Effector CD4-positive, alpha-beta T cell (primary cell): Measurements from ENCODE around the gene ERAP2.

Source experiments
- DNase-seq: peaks from one replicate; pipeline ENCODE4 v3.0.0-alpha.2; 2020

Gene ERAP2

DNA sequence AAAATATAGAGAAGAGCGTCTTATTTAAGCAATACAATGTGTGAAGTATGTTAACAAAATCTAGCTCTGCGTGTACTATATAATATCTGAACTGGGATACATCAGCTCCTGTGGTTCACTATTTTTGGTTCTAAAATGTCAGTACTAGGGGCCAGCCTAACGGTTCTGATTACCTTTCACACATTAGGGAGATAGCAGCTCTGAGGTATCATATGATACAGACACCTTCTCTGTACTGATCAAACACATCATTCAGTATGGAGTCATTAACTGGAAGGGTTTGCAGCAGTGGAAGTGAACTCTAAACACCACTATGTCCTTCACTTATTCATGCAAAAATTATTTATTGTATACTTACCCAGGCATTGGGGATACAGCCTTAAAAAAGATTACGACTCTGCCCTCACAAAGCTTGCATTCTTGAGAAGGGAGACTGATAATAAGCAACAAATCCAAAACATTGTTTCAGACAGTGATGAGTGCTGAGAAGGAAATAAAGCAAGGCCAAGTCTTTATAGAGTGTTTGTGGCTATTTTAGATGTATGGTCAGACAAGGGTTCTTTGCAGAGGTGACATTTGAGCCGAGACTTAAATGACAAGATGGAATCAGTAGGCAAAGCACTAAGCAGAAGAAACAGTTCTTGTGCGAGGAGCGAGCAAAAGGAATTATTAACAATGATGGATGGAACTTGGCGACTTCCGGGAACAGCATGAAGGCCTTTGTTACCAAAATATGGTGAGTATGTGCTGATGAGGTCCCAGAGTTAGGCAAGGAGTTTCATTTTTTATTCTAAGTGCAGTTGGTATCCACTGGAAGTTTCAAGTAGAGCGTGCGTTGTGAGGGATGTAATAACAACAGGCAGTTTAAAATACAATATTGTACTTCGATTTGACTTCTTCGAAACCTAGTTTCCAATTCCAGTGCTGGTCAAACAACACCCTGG lies 57.7 kb downstream of the ERAP2 start:
- no peak for DNase-seq

DNA sequence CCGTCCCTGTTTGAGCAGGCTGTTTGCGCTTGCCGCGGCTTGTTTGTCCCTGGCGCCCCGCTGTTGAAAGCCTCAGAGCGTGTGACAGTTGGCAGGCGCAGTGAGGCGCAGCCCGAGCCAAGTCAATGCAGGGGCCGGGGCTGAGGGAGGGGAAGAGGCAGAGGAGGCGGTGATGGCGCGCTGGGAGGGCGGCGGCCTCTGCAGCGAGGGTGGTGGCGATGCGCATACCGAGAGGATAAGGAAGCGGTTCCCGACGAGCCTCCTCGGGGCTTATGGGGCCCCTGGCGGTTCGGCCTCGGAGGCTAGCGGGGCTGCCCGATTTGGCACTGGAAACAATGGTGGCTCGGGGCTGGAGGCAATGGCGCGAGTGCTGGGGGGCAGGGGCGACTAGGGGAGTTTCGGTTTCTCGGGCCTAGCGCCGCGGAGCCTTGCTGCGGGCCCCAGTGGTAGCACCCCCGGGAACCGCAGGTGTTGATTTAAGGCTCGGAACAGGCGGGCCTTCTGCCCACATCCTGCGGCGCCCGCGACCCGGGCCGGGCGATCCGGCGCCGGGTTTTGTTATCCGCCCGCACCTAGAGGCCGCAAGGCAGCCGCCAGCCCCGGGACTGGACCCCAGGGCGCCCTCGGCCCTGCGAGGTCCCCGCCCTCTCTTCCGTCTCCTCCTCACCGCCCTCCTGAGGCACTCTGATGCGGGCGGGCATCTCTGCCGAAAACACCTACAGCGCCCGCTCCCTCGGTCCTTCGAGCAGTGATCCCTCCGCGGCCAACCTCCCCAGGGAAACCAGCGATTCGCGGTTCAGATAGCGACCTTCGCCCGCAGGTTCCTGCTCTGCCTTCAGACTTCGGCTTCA lies 58.6 kb downstream of the ERAP2 start:
- DNase-seq, result peak; percentile 85

DNA sequence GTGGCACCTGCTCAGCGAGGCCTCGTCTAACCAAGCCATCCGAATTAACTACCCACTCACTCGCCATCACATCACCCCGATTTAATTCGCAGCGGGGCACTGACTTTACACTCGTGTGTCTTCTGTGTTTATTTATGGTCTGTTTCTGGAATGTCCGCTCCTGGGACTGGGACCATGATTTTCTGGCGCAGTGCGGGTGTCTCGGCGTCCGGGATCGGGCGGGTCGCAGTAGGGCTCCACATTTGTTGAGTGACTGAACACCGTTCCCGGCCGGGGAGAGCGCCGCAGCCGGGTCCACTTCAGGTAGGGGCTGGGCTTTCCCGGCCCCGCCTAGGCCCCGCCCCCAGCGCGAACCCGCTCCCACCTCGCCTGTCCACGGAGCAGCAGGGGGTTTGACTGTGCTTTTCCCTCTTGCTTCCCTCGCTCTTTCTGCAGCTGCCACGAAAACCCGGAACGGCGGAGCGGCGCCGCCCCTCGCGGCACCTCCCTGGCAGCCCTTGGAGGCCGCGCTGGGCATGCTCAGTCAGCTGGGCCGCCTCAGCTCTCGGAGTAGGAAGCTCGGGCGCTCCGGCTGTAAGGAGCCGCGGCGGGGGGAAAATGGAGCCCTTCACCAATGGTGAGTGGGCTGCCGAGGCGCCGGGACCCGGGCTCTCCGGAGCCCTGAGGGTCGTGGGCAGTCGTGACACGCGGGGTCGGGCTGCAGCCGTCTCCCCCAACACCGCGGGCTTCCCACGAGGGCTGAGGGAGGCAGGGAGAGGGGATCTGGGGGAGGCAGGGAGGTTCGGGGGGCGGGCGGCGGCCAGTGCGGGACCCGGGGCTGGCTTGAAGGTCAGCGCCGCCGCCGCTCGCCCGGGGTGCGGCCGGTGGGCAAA lies 59.5 kb downstream of the ERAP2 start, which contains the start of gene LNPEP:
Gene LNPEP (plus strand): TSS at position 522 of the 872 bp plus-strand sequence. CDS start 76 bp downstream, at position 598.
- DNase-seq, result peak; percentile 91

DNA sequence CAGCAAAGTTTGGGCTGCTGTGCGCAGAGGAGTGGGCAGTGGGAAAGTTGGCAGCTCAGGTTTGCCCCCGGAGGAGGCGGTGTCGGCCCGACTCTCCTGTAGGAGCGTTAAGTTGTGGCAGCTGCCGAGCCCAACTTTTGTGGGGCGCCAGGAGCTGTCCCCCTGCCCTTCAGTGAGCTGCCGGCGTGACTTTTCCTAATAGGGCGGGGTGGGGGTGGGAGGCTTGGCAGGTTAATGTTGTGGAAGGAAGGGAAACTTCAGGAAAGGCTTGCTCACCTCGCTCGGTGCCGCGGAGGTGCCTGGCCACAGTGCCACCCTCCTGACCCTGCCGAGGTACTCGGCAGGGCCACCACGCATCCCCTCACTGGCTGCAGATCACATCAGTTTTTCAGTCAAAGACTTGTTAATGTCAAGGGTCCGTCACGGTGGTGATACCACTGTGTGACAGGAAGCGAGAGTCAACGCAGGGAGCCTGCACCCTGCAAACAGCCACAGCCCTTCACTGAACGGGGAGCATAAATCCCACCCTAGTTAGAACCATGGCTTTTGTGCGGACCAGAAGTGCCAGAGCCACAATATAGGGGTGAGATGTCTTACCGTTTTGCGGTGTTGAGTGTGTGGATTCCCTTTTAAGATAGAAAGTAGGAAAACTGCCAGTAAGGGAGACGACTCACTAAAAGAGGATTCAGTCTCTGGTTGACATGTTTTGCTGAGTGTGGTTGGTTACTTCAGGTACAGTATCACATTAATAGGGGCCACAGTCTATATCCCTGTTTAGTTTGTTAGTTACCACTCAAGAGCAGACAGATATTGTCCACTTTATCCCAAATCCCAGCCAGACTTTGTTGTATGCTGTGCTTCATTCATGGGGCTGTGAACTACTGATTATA lies 60.4 kb downstream of the ERAP2 start:
- DNase-seq, result peak; percentile 45

DNA sequence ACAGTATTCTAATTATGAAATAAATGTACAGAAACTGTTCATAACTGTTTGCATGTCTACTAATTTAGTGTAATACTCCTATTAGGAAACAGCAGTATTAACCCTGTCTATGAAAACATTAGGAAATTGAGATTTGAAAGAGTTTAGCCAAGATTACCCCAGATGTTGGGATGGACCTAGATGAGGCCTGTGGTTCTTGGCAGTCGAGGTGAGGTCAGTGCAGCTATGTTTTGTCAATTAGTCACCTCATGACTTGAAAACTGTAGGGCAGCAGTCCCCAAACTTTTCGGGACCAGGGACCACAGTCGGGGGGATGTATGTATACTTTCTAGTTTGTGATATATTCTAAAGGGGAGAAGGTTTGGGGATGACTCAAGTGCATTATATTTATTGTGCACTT lies 64.3 kb downstream of the ERAP2 start:
- DNase-seq, result no peak

DNA sequence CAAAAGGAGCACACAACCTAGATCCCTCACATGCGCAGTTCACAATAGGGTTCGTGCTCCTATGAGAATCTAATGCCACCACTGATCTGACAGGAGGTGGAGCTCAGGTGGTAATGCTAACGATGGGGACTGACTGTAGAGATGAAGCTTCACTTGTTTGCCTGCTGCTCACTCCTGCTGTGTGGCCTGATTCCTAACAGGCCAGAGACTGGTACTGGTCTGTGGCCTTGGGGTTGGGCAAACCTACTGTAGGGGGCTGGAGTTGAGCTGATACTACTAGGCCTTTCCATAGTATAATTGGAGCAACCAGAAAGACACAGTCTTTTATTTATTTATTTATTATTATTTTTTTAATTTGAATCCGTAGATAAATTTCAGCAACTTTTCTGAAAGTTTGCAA lies 64.8 kb downstream of the ERAP2 start:
- no peak for DNase-seq

DNA sequence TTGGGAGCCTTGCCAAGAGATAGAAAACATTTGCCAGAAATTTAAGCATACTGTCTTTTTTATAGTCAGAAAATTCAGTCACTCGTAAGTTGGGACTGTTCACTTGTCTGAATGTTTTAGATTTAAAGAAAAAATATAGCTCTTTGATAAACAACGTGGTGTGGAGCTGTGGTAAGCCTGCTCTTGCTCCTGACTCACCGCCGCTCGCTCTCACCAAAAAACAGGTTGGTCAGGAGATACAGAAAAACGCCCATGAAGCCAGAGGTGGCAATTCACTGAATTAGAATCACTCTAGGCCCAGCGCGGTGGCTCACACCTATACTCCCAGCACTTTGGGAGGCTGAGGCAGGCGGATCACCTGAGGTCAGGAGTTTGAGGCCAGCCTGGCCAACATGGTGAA lies 65.8 kb downstream of the ERAP2 start:
- DNase-seq, result no peak

DNA sequence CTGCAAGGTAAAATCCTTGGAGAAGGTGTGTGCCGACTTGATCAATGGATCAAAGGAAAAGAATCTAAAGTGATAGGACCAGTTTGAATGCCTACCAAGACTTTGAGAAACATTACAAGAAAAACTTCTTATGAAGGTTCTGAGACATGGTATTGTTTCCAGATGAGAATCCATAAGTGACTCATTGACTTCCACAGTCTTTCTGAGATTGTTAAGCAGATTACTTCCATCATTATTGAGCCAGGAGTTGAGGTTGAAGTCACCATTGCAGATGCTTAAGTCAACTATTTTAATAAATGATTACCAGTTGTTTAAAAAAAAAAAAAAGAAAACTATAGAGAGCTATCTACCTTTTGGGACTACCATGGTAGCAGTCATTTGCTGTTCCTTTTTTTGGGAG lies 66.6 kb downstream of the ERAP2 start:
- DNase-seq, result no peak

DNA sequence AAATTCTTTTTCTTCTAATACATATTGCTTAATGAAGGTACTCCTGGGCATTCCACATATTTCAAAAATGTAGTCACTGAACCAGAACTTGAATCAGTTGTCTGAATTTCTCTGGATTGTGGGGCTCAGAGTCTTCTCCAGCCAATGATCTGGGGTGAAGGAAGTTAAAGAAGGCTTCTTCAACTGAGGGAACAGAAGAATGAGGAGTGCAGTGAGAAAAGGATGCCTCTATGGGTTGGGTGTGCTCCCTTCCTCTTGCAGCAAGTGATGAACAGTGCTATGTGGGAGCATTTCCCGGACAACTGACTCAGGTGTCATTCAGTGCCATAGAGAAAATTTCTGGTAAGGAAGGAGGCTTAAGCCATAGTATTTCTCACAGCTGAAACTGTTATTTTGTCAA lies 67.5 kb downstream of the ERAP2 start:
- DNase-seq, result no peak

DNA sequence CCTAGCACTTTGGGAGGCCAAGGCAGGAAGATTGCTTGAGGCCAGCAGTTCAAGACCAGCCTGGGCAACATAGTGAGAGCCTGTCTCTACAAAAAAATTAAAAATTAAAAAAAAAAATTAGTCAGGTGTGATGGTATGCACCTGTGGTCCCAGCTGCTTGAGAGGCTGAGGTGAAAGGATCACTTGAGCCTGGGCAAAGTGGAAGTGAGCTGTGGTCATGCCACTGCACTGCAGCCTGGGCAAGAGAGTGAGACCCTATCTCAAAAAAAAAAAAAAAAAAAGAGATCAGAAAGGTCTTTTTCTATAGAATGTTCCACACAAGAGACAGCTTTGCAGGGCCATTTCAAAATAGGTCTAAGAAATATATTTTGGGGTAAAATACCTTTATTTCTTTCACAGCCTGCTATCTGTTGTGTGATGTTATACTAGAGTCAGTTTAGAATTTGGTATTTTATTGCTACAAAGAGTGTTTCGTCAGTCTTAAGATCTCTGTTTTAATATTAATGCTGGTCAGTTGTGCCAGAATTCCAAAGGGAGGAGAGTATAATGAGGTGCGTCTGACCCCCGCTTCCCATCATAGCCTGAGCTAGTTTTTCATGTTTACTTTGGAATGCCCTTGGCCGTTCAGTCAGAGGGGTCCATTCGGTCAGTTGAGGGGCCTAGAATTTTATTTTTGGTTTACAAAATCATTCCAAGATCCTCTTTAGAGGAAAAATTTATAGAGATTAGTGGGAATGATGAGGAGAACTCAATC lies 69.0 kb downstream of the ERAP2 start:
- DNase-seq, result no peak

DNA sequence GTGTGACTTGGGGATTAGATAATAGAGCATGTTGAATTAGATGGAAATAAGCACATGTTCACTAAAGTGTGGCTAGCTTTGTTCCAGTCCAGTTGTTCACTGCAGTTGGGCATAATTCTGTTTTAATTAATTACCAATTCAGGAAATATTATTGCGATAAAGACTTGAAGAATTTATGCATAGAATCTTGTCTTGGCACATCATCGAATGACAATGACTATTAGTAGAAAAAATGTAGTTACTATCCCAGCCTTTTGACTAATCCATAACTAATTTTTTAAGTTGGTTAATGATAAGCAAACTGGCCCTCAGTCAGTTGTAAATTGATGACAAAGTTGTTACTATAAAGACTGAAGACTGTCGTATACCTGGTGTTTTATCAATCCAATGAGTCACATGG lies 70.1 kb downstream of the ERAP2 start:
- no peak for DNase-seq

DNA sequence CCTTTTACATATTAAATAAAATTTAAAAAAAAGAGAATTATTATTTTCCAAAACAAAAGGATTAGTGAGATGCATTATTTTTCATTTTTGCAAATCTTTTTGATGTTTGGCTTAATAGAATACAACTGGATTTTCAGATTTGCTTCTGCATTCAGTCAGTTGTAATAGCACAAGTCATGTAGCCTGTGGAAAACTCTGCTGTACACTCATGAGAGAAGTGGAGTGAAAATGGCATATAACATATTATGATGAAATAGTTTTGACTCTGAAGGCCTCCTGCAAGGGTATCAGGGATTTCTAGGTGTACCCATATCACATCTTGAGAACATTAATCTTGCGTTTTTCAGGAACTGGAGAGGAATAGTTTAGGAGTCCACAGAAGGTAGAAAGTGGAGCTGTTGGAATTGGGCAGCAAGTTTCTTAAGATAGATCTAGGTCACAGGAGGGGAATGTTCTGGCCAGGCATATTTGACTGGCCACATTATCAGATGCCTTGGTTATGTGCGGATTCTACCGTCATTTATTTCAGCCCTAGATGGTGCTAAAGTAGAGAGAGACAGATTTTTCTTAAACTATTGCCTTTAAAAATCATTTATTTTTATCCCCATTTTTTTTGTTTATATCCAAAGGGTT lies 75.9 kb downstream of the ERAP2 start:
- no peak for DNase-seq

DNA sequence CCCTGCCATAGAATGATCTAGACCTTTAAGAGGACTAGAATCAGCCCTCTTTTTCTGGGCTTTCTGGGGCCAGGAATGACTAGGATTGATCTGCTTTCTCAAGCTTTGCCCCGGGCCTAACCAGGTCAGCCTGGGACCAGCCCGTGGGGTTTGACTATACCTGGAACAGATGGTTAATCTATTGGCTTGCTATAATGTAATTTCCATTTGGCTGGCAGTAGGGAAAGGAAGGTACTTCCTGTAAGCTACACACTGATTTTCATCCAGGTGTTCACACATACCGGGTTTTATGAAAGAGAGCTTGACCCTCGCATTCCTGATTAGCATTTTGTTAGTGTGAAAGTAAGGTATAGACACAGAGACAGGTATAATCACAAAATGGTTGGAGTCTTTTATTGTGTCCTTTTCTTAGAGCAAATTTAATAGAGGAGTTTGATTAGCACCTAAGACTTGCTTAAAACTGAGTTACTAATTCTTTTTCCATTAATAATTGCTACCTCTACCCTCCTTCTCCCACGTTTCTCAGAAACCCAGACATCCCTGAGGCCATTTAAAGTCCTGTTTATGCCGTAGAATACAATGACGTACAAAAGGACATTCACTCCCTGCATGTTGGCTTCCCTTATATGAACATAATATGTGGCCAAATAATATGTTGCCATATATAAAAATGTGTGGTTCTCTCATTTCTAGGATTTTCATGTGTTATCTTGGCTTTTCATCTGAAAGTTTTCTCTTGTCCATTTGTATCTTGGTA lies 76.9 kb downstream of the ERAP2 start:
- DNase-seq, result no peak

DNA sequence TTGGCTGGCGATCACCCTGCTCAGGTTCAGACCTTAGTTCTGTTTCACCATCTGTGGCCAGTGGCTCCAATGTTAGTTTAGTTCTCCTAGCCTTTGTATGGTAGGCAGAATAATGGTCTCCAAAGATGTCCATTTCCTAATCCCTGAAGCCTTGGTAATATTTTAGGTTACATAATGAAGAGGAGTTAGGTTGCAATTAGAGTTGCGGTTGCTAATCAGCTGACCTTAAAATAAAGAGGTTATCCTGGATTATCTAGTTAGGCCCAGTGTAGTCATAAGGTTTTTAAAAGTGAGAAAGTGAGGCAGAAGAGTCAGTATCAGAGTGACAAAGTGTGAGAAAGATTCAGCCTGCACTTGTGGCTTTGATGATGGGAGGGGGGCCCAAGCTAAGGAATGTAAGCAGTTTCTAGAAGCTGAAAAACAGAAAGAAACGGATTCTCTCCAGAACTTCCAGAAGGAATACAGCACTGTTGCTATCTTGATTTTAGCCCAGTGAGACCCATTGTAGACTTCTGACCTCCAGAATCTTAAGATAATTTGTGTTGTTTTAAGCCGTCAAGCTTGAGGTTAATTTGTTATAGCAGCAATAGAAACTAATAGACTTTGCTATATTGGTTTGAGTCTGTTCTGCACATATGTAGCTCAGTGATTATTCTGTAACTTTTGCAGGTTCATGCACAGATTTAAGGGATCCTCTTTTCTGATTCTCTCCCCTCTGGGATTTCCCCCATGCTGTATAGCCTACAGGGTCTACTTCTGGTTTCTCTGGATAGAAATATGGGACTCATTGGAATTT lies 81.2 kb downstream of the ERAP2 start:
- no peak for DNase-seq

DNA sequence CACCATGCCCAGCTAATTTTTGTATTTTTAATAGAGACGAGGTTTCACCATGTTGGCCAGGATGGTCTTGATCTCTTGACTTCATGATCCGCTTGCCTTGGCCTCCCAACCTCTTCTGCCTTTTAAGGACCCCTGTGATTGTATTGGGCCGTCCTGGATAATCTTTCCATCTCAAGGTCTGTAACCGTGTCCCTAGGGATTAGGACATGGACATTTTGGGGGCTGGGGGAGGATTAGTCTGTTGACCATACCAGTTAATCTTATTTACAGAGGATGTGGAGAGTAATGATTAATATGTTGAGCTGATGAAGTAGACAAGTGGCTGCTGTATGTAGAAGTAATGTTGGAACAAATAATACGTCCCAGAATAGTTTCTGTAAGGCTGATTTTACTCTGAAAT lies 82.7 kb downstream of the ERAP2 start:
- DNase-seq, result no peak

DNA sequence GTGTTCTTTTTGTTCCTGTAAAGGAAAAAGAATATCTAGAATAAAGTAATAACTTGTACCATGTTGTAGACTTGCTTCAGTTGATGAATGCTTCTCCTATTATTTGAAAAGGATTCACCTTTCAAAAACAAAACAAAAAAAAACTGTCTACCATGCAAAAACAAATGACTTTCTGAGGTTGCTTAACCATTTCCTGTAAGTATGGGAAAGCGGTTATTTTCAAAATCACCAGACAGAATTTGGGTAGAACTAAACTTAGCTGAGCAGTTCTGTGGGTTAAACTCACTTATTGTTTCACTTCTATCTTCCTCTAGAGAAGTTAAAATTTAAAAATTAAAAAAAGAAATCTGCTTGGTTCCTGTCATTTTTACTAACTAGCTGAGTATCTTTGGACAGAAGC lies 84.8 kb downstream of the ERAP2 start:
- no peak for DNase-seq

DNA sequence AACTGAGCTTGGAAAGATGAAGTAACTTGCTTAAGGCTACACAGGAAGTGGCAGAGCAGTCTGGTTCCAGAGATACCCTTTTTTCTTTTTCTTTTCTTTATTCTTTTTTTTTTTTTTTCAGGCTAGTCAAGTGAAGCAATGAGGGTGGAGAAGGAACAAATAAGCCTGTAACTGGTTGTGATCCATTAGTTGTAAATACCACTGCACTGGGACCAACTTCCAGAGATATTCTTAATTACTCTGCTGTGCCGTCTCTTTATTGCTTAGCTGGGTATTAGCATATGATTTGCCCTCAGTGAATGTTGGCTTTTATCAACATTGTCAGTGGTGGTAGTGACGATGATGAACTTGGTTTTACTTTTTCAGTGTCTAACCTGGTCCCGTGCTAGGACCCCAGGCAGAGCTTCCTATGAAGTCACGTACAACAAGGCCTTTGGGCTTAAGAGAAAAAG lies 86.3 kb downstream of the ERAP2 start:
- DNase-seq, result no peak

DNA sequence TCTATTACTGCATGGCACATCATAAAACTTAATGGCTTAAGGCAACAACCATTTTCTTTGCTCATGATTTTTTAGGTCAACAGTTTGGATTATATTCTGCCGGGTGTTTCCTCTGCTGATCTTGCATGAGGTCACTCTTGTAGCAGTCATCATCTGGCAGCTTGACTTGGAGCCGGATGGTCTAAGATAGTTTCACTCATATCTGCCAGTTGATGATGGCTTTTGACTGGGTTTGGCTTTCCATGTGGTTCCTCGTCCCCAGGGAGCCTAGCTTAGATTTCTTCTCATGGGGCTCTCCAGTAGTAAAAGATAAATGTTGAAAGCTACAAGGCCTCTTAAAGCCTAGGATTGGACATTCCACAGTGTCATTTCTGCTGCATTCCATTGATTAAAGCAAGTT lies 87.0 kb downstream of the ERAP2 start:
- no peak for DNase-seq

DNA sequence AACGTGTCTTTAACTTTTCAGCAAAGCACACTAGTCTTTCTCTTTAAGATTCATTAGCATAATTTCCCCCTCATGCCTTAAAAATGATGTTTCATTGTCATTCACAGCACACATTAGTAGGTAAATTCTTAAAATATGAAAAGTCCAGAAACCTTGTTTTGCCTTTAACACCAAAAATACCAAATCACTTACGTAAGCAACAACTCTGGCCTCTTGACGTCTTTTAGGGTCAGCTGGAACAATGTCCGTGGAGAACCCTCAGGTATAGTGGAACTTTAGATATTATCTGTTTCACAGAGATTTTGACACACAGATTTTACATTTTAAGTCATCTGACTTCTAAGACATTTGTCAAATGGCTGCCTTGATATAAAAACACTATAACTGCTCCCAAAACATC lies 90.5 kb downstream of the ERAP2 start:
- no peak for DNase-seq
